Ovary (tissue), 3 donors: Measurements from ENCODE around the gene ADAMTSL5.

Experiments used
- CTCF ChIP-seq, 3 donors: fragments of 450-650 bp in 2 of 3; fragments of 200-600 bp in 1 of 3; IDR thresholded peaks; one replicate each; pipeline versions ENCODE4 v1.5.1 to v1.8.0; 2016 to 2022; ENCODE audit warnings: antibody characterized with exemption in 3 of 3, mild to moderate bottlenecking in 1 of 3
- EP300 ChIP-seq: sonication (generic); formaldehyde crosslinking; IDR thresholded peaks from one replicate; pipeline ENCODE4 v1.6.1; 2017; ENCODE audit warnings: antibody characterized with exemption
- POLR2A ChIP-seq: fragments of 450-650 bp; IDR thresholded peaks from one replicate; pipeline ENCODE4 v1.6.1; 2017; ENCODE audit warnings: antibody characterized with exemption, mild to moderate bottlenecking, moderate library complexity
- donor health status: DM: no; HTN: no; CAD: no.

DNA sequence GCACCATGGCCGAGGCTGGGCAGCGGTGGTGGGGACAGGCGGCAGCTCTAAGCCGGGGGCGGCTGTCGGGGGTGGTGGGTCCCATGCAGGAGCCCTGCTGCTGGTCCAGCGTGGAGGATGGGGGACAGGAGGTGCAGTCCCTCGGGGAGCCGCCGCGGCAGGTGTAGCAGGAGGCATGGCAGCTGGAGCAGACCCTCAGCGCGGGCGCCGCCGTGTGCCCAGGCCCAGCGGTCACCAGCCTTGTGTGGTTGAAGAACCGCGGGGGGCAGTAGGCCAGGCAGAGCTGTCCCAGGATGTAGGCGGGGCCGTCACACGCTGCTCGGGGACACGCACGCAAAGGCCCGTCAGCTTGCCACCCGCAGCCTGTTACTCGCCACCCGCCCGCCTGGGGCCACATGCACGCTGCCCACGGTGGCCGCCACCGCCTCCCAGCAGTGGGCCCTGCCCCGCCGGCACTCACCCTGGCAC lies 30.9 kb downstream of the ADAMTSL5 start:
- no peak for TF ChIP-seq CTCF (IDR thresholded peaks at IDR 0.05)
- TF ChIP-seq POLR2A = no peak
- no peak for TF ChIP-seq EP300
